Endothelial cell (in vitro differentiated cells): ENCODE data around the gene RFC1. TPM values are rescaled to one million over a fixed set of nuclear protein-coding genes. Genes with fewer than 3 reads are reported as not detected.
"Not testable (repeated sequence)": the region's sequence is repeated elsewhere in the genome, so short reads cannot be mapped to it uniquely, and the experiment has no call there.

Experiments
- DNase-seq: peaks from one replicate; pipeline ENCODE4 v3.0.0; 2021; ENCODE audit warnings: low spot score
- H3K27ac Mint-ChIP-seq: one replicate; pipeline ENCODE4 v1.8.0; 2021; ENCODE audit warnings: mixed read lengths, inconsistent platforms; ENCODE audit not compliant: unreplicated experiment
- H3K27me3 Mint-ChIP-seq: one replicate; pipeline ENCODE4 v1.8.0; 2021; ENCODE audit warnings: mild to moderate bottlenecking, moderate library complexity, mixed read lengths, inconsistent platforms; ENCODE audit not compliant: unreplicated experiment
- H3K36me3 Mint-ChIP-seq: one replicate; pipeline ENCODE4 v1.8.0; 2021; ENCODE audit warnings: mild to moderate bottlenecking, low read depth, mixed read lengths, inconsistent platforms; ENCODE audit not compliant: unreplicated experiment
- H3K4me1 Mint-ChIP-seq: one replicate; pipeline ENCODE4 v1.8.0; 2021; ENCODE audit warnings: mild to moderate bottlenecking, mixed read lengths, inconsistent platforms; ENCODE audit not compliant: unreplicated experiment
- H3K4me3 Mint-ChIP-seq: one replicate; pipeline ENCODE4 v1.8.0; 2021; ENCODE audit warnings: mild to moderate bottlenecking, mixed read lengths, inconsistent platforms; ENCODE audit not compliant: unreplicated experiment
- H3K9me3 Mint-ChIP-seq: one replicate; pipeline ENCODE4 v1.8.0; 2021; ENCODE audit warnings: mixed read lengths, inconsistent platforms; ENCODE audit not compliant: unreplicated experiment
- total RNA-seq: library from RNA; stranded (reverse); fragmentation: NEBNext Ultra II Directional; extraction: Animal tissue kit (Norgen Biotek cat#: 25700); gene quantifications from one replicate; pipeline ENCODE4 v1.2.1, GENCODE V29; 2021; ENCODE audit not compliant: unreplicated experiment
- TF ChIP-seq, protein P1 (sequence below): fragments of 200-600 bp; sonication (generic); IDR thresholded peaks from one replicate; pipeline ENCODE4 v1.5.0; 2021; ENCODE audit warnings: antibody characterized with exemption; ENCODE audit not compliant: unreplicated experiment

The RFC1 gene
- total RNA-seq, 1 donor from 2014 or later: 47.5 TPM

DNA sequence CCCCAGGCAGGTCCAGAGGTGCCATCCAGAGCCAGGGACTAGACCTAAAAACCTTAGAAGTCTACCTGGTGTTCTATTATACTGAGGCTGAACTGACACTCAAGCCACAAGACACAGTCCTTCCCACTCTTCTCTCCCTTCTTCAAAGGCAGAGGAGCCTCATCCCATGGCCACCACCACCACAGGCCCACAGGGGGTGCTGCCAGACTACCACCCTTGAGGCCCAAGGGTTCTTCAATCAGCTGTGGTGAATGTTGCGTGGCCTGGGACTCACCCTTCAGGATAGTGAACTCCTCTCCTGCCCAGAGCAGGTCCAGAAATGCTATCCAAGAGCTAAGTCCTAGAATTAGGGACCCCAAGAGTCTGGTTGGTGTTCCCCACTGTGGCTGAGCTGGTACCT lies 17.5 kb upstream of the RFC1 start:
- H3K4me3 Mint-ChIP-seq: no peak overlapping the region
- H3K27ac Mint-ChIP-seq: no peak overlapping the region
- TF ChIP-seq, protein P1, sequence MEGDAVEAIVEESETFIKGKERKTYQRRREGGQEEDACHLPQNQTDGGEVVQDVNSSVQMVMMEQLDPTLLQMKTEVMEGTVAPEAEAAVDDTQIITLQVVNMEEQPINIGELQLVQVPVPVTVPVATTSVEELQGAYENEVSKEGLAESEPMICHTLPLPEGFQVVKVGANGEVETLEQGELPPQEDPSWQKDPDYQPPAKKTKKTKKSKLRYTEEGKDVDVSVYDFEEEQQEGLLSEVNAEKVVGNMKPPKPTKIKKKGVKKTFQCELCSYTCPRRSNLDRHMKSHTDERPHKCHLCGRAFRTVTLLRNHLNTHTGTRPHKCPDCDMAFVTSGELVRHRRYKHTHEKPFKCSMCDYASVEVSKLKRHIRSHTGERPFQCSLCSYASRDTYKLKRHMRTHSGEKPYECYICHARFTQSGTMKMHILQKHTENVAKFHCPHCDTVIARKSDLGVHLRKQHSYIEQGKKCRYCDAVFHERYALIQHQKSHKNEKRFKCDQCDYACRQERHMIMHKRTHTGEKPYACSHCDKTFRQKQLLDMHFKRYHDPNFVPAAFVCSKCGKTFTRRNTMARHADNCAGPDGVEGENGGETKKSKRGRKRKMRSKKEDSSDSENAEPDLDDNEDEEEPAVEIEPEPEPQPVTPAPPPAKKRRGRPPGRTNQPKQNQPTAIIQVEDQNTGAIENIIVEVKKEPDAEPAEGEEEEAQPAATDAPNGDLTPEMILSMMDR: no peak
- H3K36me3 Mint-ChIP-seq: no peaks in the 10 kb centered on the region
- no peaks in the 10 kb centered on the region for H3K9me3 Mint-ChIP-seq
- no peak for DNase-seq
- H3K27me3 Mint-ChIP-seq: no peaks in the 10 kb centered on the region
- no peaks in the 10 kb centered on the region for H3K4me1 Mint-ChIP-seq

DNA sequence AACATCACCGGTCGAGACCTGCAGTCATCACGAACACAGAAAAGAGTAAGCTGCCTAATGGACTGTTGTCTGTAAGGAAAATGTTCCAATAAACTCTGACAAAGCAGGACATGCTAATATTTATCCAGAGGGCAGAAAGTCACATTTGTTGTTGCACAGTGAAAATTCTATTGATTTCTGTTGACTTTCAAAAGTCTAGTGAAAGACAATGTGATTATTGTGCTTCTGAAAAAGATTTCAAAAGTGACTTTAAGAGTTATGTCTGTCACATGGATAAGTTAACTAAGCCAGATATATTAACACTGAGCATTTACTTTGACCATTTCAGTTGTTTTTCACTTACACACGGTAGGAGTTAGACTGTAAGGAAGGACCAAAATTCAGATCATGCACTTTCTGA lies 9.3 kb upstream of the RFC1 start:
- peaks cover 6% of the 10 kb centered on the region for H3K36me3 Mint-ChIP-seq
- no peaks in the 10 kb centered on the region for H3K9me3 Mint-ChIP-seq
- H3K27ac Mint-ChIP-seq: no peak overlapping the region
- TF ChIP-seq, protein P1: no peak
- DNase-seq: no peak
- H3K27me3 Mint-ChIP-seq: peaks cover 5% of the 10 kb centered on the region
- no peak overlapping the region for H3K4me3 Mint-ChIP-seq
- H3K4me1 Mint-ChIP-seq: no peaks in the 10 kb centered on the region

DNA sequence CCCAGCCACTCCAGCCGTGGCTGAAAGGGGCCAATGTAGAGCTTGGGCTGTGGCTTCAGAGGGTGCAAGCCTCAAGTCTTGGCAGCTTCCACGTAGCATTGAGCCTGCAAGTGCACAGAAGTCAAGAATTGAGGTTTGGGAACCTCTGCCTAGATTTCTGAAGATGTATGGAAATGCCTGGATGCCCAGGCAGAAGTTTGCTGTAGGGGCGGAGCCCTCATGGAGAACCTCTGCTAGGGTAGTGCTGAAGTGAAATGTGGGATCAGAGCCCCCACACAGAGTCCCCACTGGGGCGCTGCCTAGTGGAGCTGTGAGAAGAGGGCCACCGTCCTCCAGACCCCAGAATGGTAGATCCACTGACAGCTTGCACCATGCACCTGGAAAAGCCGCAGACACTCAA lies 5.0 kb upstream of the RFC1 start:
- H3K9me3 Mint-ChIP-seq, H3K4me1 Mint-ChIP-seq, H3K27ac Mint-ChIP-seq, H3K4me3 Mint-ChIP-seq, DNase-seq, H3K27me3 Mint-ChIP-seq: not testable (repeated sequence)
- H3K36me3 Mint-ChIP-seq: peaks cover 11% of the 10 kb centered on the region

DNA sequence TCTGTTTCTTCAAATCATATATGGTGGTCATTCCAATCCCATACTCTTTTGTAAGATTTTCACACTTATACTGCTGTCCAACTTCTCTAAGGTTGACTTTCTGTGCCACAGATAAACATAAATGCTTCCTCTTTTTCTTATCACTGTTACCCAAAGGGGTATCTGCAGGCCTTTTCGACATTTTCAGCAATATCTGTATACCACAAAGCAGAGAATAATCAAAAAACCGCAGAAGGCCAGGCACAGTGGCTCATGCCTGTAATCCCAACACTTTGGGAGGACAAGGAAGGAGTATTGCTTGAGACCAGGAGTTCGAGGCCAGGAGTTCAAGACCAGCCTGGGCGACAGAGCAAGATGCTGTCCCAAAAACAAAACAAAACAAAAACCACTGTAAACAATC lies 3.1 kb upstream of the RFC1 start:
- Mint-ChIP-seq H3K27ac (no peak overlapping the region), H3K4me1 (peaks cover 10% of the 10 kb centered on the region), H3K27me3 (peaks cover 5% of the 10 kb centered on the region), H3K9me3 (no peaks in the 10 kb centered on the region), H3K36me3 (peaks cover 11% of the 10 kb centered on the region), H3K4me3 (no peak overlapping the region)
- TF ChIP-seq, protein P1: no peak
- no peak for DNase-seq

DNA sequence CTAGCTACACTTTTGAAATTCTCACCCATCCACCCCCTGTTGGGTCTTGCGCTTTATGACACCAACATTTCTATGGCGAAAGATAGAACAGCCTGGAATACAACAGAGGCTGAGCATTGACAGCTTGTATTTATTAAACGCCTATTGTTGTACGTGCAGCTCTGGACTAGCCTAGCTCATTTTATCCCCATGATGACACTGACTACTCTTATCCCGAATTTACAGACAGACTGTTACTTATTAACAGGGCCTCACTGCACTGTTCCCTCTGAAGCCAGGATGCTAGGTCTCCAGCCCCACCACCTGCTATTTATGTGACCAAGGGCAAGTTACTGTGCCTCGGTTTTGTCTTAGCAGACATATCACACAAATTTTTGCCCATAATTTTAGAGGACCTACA lies 1.0 kb upstream of the RFC1 start:
- no peak for DNase-seq
- H3K9me3 Mint-ChIP-seq: no peaks in the 10 kb centered on the region
- TF ChIP-seq, protein P1: no peak
- no peak overlapping the region for H3K27ac Mint-ChIP-seq
- H3K36me3 Mint-ChIP-seq: peaks cover 10% of the 10 kb centered on the region
- peaks cover 5% of the 10 kb centered on the region for H3K27me3 Mint-ChIP-seq
- peak overlapping the region; percentile 98 for H3K4me3 Mint-ChIP-seq
- peaks cover 11% of the 10 kb centered on the region for H3K4me1 Mint-ChIP-seq

DNA sequence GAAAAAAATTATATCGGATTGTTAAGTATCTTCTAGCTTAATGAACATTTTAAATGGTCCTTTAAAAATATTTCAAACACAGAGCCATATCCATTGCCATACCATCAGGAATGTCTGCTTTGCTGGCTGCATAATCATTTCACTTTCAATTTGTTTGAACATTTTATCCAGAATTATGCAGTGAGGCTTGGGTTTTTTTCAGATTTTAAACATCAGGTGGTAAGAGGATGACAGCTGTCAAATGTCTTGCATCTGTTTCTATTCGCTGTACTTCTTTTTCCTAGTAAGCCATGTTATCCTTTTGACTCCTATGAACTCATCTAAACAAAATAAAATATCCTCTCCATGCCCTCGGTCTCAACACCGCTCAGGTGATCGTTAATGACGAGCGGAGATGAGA lies 802 bp downstream of the RFC1 start:
- H3K4me3 Mint-ChIP-seq: peak overlapping the region; percentile 98
- H3K27ac Mint-ChIP-seq: peak overlapping the region; percentile 81
- TF ChIP-seq, protein P1: no peak
- no peaks in the 10 kb centered on the region for H3K9me3 Mint-ChIP-seq
- H3K4me1 Mint-ChIP-seq: peaks cover 11% of the 10 kb centered on the region
- DNase-seq: no peak
- H3K36me3 Mint-ChIP-seq: peaks cover 4% of the 10 kb centered on the region
- no peaks in the 10 kb centered on the region for H3K27me3 Mint-ChIP-seq
